Testis (tissue), 3 donors: ENCODE results near the gene CACNA2D4. TPM values are rescaled to one million over a fixed set of nuclear protein-coding genes. Genes with fewer than 3 reads are reported as not detected.

ENCODE experiments used
- DNase-seq: peaks from one replicate; pipeline ENCODE4 v3.0.0-alpha.2; 2019
- H3K27ac ChIP-seq, 2 donors: fragments of 200-600 bp; sonication (generic); one replicate each; pipeline ENCODE4 v1.5.1; 2019
- H3K27me3 ChIP-seq: fragments of 200-600 bp; sonication (generic); one replicate; pipeline ENCODE4 v1.5.1; 2019
- H3K36me3 ChIP-seq: fragments of 200-600 bp; sonication (generic); one replicate; pipeline ENCODE4 v1.5.1; 2017; ENCODE audit warnings: low read depth; ENCODE audit errors: missing control alignments
- H3K4me1 ChIP-seq: fragments of 200-600 bp; sonication (generic); one replicate; pipeline ENCODE4 v1.5.1; 2019
- H3K4me3 ChIP-seq, 2 donors: fragments of 200-600 bp; sonication (generic); one replicate each; pipeline ENCODE4 v1.5.1; 2017 to 2019
- H3K9me3 ChIP-seq: fragments of 200-600 bp; sonication (generic); one replicate; pipeline ENCODE4 v1.5.1; 2017
- POLR2A ChIP-seq: fragments of 450-650 bp; IDR thresholded peaks from one replicate; pipeline ENCODE4 v1.6.1; 2017; ENCODE audit warnings: antibody characterized with exemption, mild to moderate bottlenecking, moderate library complexity
- WGBS, 2 donors: methylation state at CpG; one replicate each; pipeline ENCODE4 v1.1.5; 2018; 5-methylcytosine and 5-hydroxymethylcytosine counted together
- intact Hi-C: fragments of 100-400 bp; cut with DNase I; formaldehyde crosslinking; loops from one replicate; pipeline ENCODE4 v1.15.1; 2023; ENCODE audit warnings: low total_unique reads
- polyA plus RNA-seq: library from polyadenylated mRNA; stranded (reverse); fragments of 350-450 nt; fragmentation: Illumina TruSeq; extraction: RNeasy Lipid Tissue Mini Kit (QIAGEN cat#74804); gene quantifications from one replicate; pipeline ENCODE4 v1.2.3, GENCODE V29; 2014; ENCODE audit warnings: low read depth, low replicate concordance; ENCODE audit not compliant: insufficient read depth
- total RNA-seq, 2 donors: library from RNA; depleted of rRNA; stranded (reverse); fragments of >200 nt; gene quantifications; one replicate each; pipeline ENCODE4 v1.2.3, GENCODE V29; 2016
- TF ChIP-seq, protein P1 (sequence below), 3 experiments: fragments of 450-650 bp in 2 of 3; fragments of 200-600 bp in 1 of 3; sonication (generic) in 1 of 3; IDR thresholded peaks; one replicate each; pipeline ENCODE4 v1.5.1; 2016 to 2019; ENCODE audit warnings: antibody characterized with exemption in 3 of 3, mild to moderate bottlenecking in 2 of 3, moderate library complexity in 1 of 3

CACNA2D4 gene
- total and polyA plus RNA-seq, 3 donors from 2014 or later: 10.8 to 18.3 (median 15.8) TPM

DNA sequence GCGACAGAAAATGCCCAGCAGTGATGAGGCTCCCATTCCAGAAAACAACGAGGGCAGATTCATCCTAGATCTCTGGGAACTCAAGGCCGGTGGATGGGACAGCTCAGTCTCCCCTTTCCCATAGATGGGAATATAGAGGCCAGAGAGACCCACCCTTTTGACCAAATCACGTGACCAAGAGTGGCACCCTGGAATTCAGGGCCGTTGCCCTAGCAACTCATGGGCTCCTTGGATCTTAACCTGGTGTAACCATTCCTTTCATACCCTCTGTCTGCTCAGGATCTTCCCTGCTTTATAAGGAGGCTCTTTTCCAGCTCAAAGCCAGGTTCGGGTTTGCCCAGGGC, 106.5 kb downstream of the CACNA2D4 start:
- DNase-seq: no peak
- no peak for TF ChIP-seq POLR2A
- TF ChIP-seq, protein P1, sequence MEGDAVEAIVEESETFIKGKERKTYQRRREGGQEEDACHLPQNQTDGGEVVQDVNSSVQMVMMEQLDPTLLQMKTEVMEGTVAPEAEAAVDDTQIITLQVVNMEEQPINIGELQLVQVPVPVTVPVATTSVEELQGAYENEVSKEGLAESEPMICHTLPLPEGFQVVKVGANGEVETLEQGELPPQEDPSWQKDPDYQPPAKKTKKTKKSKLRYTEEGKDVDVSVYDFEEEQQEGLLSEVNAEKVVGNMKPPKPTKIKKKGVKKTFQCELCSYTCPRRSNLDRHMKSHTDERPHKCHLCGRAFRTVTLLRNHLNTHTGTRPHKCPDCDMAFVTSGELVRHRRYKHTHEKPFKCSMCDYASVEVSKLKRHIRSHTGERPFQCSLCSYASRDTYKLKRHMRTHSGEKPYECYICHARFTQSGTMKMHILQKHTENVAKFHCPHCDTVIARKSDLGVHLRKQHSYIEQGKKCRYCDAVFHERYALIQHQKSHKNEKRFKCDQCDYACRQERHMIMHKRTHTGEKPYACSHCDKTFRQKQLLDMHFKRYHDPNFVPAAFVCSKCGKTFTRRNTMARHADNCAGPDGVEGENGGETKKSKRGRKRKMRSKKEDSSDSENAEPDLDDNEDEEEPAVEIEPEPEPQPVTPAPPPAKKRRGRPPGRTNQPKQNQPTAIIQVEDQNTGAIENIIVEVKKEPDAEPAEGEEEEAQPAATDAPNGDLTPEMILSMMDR (IDR thresholded peaks at IDR 0.05): no peak
- Histone ChIP-seq H3K36me3 (no peaks in the 10 kb centered on the region), H3K27me3 (no peaks in the 10 kb centered on the region), H3K4me3 (no peak overlapping the region), H3K9me3 (no peaks in the 10 kb centered on the region), H3K27ac (peak overlapping the region in 1 of 2 donors; percentile 30), H3K4me1 (no peaks in the 10 kb centered on the region)
- intact Hi-C loops: no loop called here
- 77 to 83% methylated on average over 6 of the region's 6 CpGs for WGBS, 2 donors

DNA sequence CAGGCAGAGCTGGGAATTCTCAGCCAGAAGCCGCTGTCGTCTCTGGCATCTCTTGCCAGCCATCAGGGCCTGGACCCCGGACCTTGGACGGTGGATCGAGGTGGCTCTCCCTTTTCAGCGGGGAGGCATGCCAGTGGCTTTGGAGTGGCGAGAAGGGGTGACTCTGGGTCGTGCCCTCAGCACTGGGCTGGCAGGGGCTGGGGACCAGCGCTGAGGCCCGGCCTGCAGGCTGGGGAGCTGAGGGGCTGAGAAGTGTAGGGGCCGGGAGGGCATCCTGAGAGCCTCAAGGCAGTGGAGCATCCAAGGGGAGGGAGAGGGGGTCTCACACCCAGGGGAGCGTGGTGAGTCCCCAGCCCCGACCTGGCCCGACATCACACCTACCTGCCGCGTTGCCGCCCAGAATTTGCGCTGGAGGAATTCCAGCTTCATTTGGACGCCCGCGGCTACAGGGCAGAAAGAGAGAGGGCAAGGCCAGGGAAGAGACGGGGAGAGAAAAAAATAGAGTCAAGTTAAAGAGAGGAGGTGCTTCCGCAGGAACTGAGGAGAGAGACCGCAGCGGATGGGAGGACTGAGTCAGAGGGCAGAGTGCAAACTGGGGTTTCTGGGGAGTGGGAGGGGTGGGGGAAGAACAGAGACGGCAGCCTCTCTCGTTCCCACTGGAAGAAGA, 107.0 kb downstream of the CACNA2D4 start:
- DNase-seq: no peak
- WGBS, 2 donors: 61 to 79% methylated on average over 23 to 27 of the region's 27 CpGs
- no peak overlapping the region for H3K27ac ChIP-seq

DNA sequence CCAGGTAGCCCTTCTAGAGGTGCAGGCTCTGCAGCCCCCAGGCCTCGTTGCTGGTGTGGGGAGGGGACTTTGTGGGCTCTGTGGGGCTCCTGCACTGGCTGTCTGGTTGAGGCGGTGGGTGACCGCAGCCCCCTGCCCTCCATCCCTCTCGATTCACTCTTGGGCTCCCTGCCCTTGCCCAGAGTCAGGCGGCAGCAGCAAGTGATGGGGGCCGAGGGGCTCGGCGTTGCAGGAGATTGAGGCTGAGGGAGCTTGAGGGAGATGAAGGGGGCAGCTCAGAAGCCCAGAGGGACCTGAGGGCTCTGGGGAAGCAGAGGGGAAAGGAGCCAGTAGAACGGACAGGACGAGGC, 107.5 kb downstream of the CACNA2D4 start:
- no peak for DNase-seq
- Histone ChIP-seq H3K4me1 (no peaks in the 10 kb centered on the region), H3K27ac (no peak overlapping the region), H3K36me3 (no peaks in the 10 kb centered on the region), H3K4me3 (no peak overlapping the region), H3K27me3 (no peaks in the 10 kb centered on the region), H3K9me3 (no peaks in the 10 kb centered on the region)
- TF ChIP-seq, protein P1 (IDR thresholded peaks at IDR 0.05): no peak
- TF ChIP-seq POLR2A: no peak
- intact Hi-C loops: no loop called here
- 89 to 94% methylated on average over 6 to 10 of the region's 10 CpGs for whole genome bisulfite sequencing, 2 donors

More for the DNA sequence above, 107.0 kb downstream of the CACNA2D4 start:
- intact Hi-C loops: no loop called here
- no peaks in the 10 kb centered on the region for H3K36me3 ChIP-seq
- no peaks in the 10 kb centered on the region for H3K9me3 ChIP-seq
- TF ChIP-seq POLR2A: no peak
- TF ChIP-seq, protein P1 (IDR thresholded peaks at IDR 0.05): no peak
- no peak overlapping the region for H3K4me3 ChIP-seq
- H3K4me1 ChIP-seq: no peaks in the 10 kb centered on the region
- H3K27me3 ChIP-seq: no peaks in the 10 kb centered on the region

- no peak for TF ChIP-seq POLR2A
- TF ChIP-seq, protein P1 (IDR thresholded peaks at IDR 0.05): no peak
- intact Hi-C loops: no loop called here
- H3K36me3 ChIP-seq: no peaks in the 10 kb centered on the region
- no peaks in the 10 kb centered on the region for H3K4me1 ChIP-seq
- H3K27ac ChIP-seq: no peak overlapping the region
- H3K9me3 ChIP-seq: no peaks in the 10 kb centered on the region
- H3K4me3 ChIP-seq: no peak overlapping the region
- DNase-seq: no peak
- H3K27me3 ChIP-seq: no peaks in the 10 kb centered on the region
- WGBS, 2 donors: 87 to 88% methylated on average over 21 of the region's 21 CpGs
These were observed 108.1 kb downstream of the CACNA2D4 start for GRCh38 chr12:1810201-1810930.
